Measurements from ENCODE around the gene TFF3. TPM values are rescaled to one million over a fixed set of nuclear protein-coding genes. Genes with fewer than 3 reads are reported as not detected.
A peak's percentile ranks its signal among the peaks of the same experiment; 100 is the strongest.

Gene TFF3
- total and polyA plus RNA-seq, 2 of the 13 experiments (the other 11 are each of a cell fraction or from before 2014, with no cell fraction given) = 14.2 to 26.9 TPM

DNA sequence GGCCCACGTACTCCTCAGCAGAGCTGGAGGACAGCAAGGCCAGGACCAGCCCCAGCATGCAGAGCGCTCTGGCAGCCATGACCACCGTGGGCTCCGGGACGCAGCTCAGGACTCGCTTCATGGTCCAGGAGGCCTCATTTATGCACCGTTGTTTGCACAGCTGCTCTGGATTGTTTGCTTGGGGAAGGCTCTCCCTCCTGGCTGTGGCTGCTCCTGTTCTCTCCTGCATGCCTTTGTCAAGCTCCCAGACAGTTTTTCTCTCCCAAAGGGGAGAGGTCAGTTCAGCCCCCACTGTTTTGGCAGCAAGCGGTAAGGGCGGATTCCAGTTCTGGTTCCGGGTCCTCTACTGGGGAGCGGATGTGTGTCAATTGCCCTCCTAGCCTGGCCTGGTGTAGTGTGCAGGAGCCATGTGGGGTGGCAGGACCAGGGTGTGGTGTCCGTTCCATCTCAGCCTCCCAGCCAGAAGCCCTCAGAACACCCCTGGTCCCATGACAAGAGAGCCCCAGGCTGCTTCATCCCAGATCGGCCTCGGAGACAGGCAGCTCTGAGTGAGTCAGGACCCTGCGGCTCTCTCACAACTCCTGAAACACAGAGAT is at the start of gene TFF3 (continued):
- TF ChIP-seq, protein P1, sequence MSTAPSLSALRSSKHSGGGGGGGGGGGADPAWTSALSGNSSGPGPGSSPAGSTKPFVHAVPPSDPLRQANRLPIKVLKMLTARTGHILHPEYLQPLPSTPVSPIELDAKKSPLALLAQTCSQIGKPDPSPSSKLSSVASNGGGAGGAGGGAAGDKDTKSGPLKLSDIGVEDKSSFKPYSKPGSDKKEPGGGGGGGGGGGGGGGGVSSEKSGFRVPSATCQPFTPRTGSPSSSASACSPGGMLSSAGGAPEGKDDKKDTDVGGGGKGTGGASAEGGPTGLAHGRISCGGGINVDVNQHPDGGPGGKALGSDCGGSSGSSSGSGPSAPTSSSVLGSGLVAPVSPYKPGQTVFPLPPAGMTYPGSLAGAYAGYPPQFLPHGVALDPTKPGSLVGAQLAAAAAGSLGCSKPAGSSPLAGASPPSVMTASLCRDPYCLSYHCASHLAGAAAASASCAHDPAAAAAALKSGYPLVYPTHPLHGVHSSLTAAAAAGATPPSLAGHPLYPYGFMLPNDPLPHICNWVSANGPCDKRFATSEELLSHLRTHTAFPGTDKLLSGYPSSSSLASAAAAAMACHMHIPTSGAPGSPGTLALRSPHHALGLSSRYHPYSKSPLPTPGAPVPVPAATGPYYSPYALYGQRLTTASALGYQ (CRISPR knock-in tag; IDR thresholded peaks at IDR 0.05) = 0 out of 2 replicates have a peak, but pooled peaks have one; percentile 21
- TF ChIP-seq ZNF782 (CRISPR knock-in tag; IDR thresholded peaks at IDR 0.05; ENCODE audit: borderline replicate concordance) (no peak), ZNF292 (CRISPR knock-in tag; IDR thresholded peaks at IDR 0.05; ENCODE audit: borderline replicate concordance, low read depth) (peak; percentile 98), EEA1 (CRISPR knock-in tag; IDR thresholded peaks at IDR 0.05; ENCODE audit: borderline replicate concordance) (no peak), IKZF4 (CRISPR knock-in tag; IDR thresholded peaks at IDR 0.05; ENCODE audit: borderline replicate concordance, low read depth, not compliant biosample characterization) (no peak), FLYWCH1 (CRISPR knock-in tag; IDR thresholded peaks at IDR 0.05) (no peak), HOXA9 (CRISPR knock-in tag; IDR thresholded peaks at IDR 0.05; ENCODE audit: borderline replicate concordance) (no peak), NFKBIZ (CRISPR knock-in tag; IDR thresholded peaks at IDR 0.05) (no peak), RFX5 (IDR thresholded peaks at IDR 0.05; ENCODE audit: low read depth, low read length) (no peak), CBFB (CRISPR knock-in tag; IDR thresholded peaks at IDR 0.05) (0 out of 2 replicates have a peak, but pooled peaks have one; percentile 26), ZNF569 (CRISPR knock-in tag; IDR thresholded peaks at IDR 0.05; ENCODE audit: borderline replicate concordance) (no peak), ZNF550 (CRISPR knock-in tag; IDR thresholded peaks at IDR 0.05; ENCODE audit: borderline replicate concordance) (no peak), NRL (CRISPR knock-in tag; IDR thresholded peaks at IDR 0.05; ENCODE audit: borderline replicate concordance) (peak; percentile 71; the same call in 1 of the 2 replicates)
- TF ChIP-seq, protein P2, sequence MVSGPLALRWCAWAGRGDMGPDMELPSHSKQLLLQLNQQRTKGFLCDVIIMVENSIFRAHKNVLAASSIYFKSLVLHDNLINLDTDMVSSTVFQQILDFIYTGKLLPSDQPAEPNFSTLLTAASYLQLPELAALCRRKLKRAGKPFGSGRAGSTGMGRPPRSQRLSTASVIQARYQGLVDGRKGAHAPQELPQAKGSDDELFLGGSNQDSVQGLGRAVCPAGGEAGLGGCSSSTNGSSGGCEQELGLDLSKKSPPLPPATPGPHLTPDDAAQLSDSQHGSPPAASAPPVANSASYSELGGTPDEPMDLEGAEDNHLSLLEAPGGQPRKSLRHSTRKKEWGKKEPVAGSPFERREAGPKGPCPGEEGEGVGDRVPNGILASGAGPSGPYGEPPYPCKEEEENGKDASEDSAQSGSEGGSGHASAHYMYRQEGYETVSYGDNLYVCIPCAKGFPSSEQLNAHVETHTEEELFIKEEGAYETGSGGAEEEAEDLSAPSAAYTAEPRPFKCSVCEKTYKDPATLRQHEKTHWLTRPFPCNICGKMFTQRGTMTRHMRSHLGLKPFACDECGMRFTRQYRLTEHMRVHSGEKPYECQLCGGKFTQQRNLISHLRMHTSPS (CRISPR knock-in tag; IDR thresholded peaks at IDR 0.05; ENCODE audit: low read depth) = no peak
- TF ChIP-seq, protein P3, sequence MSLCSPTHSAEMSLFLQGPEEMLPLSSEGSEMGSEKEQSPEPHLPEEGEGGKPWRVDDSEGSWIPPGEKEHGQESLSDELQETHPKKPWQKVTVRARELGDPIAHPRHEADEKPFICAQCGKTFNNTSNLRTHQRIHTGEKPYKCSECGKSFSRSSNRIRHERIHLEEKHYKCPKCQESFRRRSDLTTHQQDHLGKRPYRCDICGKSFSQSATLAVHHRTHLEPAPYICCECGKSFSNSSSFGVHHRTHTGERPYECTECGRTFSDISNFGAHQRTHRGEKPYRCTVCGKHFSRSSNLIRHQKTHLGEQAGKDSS (CRISPR knock-in tag; IDR thresholded peaks at IDR 0.05; ENCODE audit: borderline replicate concordance, low read depth) = peak; percentile 39; the same call in 1 of the 2 replicates
- TF ChIP-seq, protein P4, sequence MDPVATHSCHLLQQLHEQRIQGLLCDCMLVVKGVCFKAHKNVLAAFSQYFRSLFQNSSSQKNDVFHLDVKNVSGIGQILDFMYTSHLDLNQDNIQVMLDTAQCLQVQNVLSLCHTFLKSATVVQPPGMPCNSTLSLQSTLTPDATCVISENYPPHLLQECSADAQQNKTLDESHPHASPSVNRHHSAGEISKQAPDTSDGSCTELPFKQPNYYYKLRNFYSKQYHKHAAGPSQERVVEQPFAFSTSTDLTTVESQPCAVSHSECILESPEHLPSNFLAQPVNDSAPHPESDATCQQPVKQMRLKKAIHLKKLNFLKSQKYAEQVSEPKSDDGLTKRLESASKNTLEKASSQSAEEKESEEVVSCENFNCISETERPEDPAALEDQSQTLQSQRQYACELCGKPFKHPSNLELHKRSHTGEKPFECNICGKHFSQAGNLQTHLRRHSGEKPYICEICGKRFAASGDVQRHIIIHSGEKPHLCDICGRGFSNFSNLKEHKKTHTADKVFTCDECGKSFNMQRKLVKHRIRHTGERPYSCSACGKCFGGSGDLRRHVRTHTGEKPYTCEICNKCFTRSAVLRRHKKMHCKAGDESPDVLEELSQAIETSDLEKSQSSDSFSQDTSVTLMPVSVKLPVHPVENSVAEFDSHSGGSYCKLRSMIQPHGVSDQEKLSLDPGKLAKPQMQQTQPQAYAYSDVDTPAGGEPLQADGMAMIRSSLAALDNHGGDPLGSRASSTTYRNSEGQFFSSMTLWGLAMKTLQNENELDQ (CRISPR knock-in tag; IDR thresholded peaks at IDR 0.05; ENCODE audit: borderline replicate concordance) = no peak
- TF ChIP-seq, protein P5, sequence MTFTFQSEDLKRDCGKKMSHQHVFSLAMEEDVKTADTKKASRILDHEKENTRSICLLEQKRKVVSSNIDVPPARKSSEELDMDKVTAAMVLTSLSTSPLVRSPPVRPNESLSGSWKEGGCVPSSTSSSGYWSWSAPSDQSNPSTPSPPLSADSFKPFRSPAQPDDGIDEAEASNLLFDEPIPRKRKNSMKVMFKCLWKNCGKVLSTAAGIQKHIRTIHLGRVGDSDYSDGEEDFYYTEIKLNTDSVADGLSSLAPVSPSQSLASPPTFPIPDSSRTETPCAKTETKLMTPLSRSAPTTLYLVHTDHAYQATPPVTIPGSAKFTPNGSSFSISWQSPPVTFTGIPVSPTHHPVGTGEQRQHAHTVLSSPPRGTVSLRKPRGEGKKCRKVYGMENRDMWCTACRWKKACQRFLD (CRISPR knock-in tag; IDR thresholded peaks at IDR 0.05; ENCODE audit: borderline replicate concordance) = no peak
- TF ChIP-seq, protein P6, sequence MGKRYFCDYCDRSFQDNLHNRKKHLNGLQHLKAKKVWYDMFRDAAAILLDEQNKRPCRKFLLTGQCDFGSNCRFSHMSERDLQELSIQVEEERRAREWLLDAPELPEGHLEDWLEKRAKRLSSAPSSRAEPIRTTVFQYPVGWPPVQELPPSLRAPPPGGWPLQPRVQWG (CRISPR knock-in tag; IDR thresholded peaks at IDR 0.05; ENCODE audit: borderline replicate concordance, low read depth) = no peak
